ENCODE data around the gene LOC101059915.
"Not testable (repeated sequence)": the region's sequence is repeated elsewhere in the genome, so short reads cannot be mapped to it uniquely, and the experiment has no call there.

Gene LOC101059915

DNA sequence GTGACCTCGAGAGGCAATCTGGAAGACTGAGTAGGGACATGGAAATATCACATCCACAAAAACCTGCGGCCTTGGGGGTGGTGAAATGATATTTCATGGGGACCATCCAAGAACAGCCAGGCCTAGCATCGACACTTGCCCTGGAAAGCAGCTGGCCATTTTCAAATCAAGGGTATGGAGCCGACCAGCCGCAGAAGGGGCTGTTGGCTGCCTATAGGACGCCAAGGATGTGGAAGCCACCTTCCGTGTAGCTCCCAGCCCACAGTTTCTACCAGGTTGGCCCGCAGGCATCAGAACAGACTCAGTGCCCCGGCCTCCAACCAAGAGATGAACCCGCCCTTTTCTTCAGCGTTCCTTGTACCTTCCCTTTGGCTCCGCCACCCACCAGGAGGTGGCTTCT, 5.4 kb upstream of the LOC101059915 start:
- no peak overlapping the region for H3K9ac ChIP-seq (ENCODE audit: low read length)
- H4K20me1 ChIP-seq (ENCODE audit: low read depth, low read length) = no peaks in the 10 kb centered on the region
- H2AFZ ChIP-seq (ENCODE audit: low read depth, low read length, severe bottlenecking) = no peak overlapping the region
- no peak overlapping the region for H3K4me3 ChIP-seq (ENCODE audit: insufficient read depth, low read length, poor library complexity, severe bottlenecking)
- H3K9me3 ChIP-seq (ENCODE audit: insufficient read depth, low read length) = no peaks in the 10 kb centered on the region
- H3K9me2 ChIP-seq (replicated peaks; ENCODE audit: insufficient read depth, low read length) = no peaks in the 10 kb centered on the region
- H3F3A ChIP-seq (ENCODE audit: insufficient read depth) = no peaks in the 10 kb centered on the region
- H3K4me2 ChIP-seq (ENCODE audit: low read depth, low read length, poor library complexity, severe bottlenecking) = no peak overlapping the region
- H3K36me3 ChIP-seq (ENCODE audit: low read length) = no peaks in the 10 kb centered on the region
- H3K79me2 ChIP-seq (ENCODE audit: insufficient read depth, low read length) = no peaks in the 10 kb centered on the region
- no peaks in the 10 kb centered on the region for H3K27me3 ChIP-seq (ENCODE audit: low read length)
- no peak for TF ChIP-seq EZH2phosphoT487 (conservative IDR thresholded peaks at IDR 0.05; ENCODE audit: low read length)
- TF ChIP-seq, protein P1, sequence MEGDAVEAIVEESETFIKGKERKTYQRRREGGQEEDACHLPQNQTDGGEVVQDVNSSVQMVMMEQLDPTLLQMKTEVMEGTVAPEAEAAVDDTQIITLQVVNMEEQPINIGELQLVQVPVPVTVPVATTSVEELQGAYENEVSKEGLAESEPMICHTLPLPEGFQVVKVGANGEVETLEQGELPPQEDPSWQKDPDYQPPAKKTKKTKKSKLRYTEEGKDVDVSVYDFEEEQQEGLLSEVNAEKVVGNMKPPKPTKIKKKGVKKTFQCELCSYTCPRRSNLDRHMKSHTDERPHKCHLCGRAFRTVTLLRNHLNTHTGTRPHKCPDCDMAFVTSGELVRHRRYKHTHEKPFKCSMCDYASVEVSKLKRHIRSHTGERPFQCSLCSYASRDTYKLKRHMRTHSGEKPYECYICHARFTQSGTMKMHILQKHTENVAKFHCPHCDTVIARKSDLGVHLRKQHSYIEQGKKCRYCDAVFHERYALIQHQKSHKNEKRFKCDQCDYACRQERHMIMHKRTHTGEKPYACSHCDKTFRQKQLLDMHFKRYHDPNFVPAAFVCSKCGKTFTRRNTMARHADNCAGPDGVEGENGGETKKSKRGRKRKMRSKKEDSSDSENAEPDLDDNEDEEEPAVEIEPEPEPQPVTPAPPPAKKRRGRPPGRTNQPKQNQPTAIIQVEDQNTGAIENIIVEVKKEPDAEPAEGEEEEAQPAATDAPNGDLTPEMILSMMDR (IDR thresholded peaks at IDR 0.05; ENCODE audit: insufficient read depth, low read length, poor library complexity, severe bottlenecking) = no peak
- H3K27ac ChIP-seq (ENCODE audit: low read depth, low read length) = no peak overlapping the region

DNA sequence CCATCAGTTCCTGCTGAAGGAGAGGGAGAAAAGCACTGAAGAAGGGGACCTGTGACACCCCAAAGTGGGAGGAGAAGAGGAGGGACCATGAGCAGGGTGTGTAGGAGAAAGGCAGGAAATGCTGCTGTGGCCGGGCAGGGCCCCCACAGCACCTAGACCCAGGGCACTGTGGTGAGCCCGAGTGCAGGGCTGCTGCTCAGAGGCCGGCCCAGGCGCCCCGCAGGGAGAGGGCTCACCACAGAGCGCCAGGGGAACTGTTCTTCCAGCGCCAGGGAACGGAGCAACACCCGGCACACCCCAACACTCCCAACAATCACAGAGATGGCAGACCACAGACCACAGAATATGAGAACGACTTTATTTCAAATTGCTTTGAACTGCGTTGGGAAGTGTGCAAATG, 4.7 kb upstream of the LOC101059915 start:
- not testable (repeated sequence) for H3K36me3 ChIP-seq (ENCODE audit: low read length); H3K27ac ChIP-seq (ENCODE audit: low read depth, low read length); H4K20me1 ChIP-seq (ENCODE audit: low read depth, low read length); H3K9me3 ChIP-seq (ENCODE audit: insufficient read depth, low read length); H3K79me2 ChIP-seq (ENCODE audit: insufficient read depth, low read length); H2AFZ ChIP-seq (ENCODE audit: low read depth, low read length, severe bottlenecking); H3K4me2 ChIP-seq (ENCODE audit: low read depth, low read length, poor library complexity, severe bottlenecking); H3F3A ChIP-seq (ENCODE audit: insufficient read depth); H3K4me3 ChIP-seq (ENCODE audit: insufficient read depth, low read length, poor library complexity, severe bottlenecking); H3K9ac ChIP-seq (ENCODE audit: low read length); H3K9me2 ChIP-seq (replicated peaks; ENCODE audit: insufficient read depth, low read length); H3K27me3 ChIP-seq (ENCODE audit: low read length)

DNA sequence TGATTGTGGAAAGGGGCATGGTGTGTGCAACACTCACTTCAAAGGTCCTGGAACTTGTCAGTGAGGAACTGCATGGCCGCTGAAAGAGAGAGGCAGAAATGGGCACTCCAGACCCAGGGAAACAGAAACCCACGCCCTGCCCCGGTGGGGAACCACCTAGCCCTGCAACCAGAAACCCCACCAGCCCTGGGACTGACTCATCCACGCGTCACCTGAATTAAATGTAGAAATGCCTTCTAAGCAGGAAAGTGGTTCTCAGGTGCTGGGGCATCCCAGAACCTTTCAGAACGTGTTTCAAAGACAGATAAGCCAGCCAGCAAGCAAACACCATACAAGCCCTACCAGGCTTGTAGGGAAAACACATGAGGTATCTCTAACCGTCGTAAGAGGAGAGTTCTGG, 4.1 kb upstream of the LOC101059915 start:
- not testable (repeated sequence) for H3F3A ChIP-seq (ENCODE audit: insufficient read depth); H3K9me3 ChIP-seq (ENCODE audit: insufficient read depth, low read length); H3K79me2 ChIP-seq (ENCODE audit: insufficient read depth, low read length); H2AFZ ChIP-seq (ENCODE audit: low read depth, low read length, severe bottlenecking); H3K36me3 ChIP-seq (ENCODE audit: low read length); H3K9me2 ChIP-seq (replicated peaks; ENCODE audit: insufficient read depth, low read length); H3K4me3 ChIP-seq (ENCODE audit: insufficient read depth, low read length, poor library complexity, severe bottlenecking); H3K27ac ChIP-seq (ENCODE audit: low read depth, low read length); H3K4me2 ChIP-seq (ENCODE audit: low read depth, low read length, poor library complexity, severe bottlenecking); H4K20me1 ChIP-seq (ENCODE audit: low read depth, low read length); H3K9ac ChIP-seq (ENCODE audit: low read length); H3K27me3 ChIP-seq (ENCODE audit: low read length)

DNA sequence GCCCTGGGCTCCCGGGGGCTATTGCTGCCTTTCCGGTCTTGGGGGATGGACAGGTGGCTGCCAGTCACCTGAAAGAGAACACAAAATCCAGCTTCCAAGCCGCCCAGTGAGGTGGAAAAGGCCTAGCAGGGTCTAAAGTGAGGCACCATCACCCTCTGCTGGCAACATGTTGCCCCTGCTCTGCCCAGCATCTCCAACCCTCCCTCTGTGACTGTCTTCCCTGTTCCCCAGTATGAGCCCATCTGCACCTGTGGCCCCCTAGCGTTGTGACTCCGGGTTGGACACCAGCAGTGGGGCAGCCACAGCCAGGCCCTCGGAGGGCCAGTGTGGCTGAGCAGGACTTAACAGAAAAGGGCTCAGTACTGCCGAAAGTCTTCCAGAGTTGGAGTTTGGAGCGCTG, 3.1 kb upstream of the LOC101059915 start:
- not testable (repeated sequence) for H3K27me3 ChIP-seq (ENCODE audit: low read length); H3K79me2 ChIP-seq (ENCODE audit: insufficient read depth, low read length); H3K4me3 ChIP-seq (ENCODE audit: insufficient read depth, low read length, poor library complexity, severe bottlenecking); H3K4me2 ChIP-seq (ENCODE audit: low read depth, low read length, poor library complexity, severe bottlenecking); H3K9me2 ChIP-seq (replicated peaks; ENCODE audit: insufficient read depth, low read length); H4K20me1 ChIP-seq (ENCODE audit: low read depth, low read length); H3K9me3 ChIP-seq (ENCODE audit: insufficient read depth, low read length); H3K36me3 ChIP-seq (ENCODE audit: low read length); H3K9ac ChIP-seq (ENCODE audit: low read length); H3F3A ChIP-seq (ENCODE audit: insufficient read depth); H2AFZ ChIP-seq (ENCODE audit: low read depth, low read length, severe bottlenecking); H3K27ac ChIP-seq (ENCODE audit: low read depth, low read length)

DNA sequence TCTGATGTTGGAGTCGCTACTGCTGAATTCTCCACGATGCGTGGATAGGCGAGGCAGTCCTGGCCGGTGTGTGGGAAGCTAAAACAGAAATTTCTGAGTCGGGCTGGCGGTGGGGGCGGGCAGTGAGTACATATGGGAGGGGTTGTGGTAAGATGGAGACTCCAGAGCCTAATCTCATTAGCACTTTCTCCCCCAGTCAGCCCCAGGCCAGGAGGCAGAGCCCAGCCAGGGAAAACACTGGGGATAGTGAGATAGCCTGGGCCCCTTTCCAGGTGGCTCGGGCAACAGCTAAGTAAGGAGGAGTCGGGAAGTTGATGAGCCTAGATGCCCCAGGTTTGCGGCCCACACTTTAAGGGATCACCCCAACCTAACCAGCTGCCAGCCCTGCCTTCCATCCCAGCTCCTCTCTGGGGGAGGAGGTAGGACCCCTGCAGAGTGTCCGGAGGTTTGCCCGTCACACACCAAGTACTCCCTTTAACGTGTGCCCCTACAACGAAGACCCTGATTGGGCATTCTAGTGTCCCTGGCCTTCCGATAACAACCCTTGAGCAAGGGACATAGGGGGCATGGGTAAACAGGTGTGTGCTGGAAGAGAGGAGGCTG, 2.4 kb upstream of the LOC101059915 start:
- Histone ChIP-seq H3K4me2 (ENCODE audit: low read depth, low read length, poor library complexity, severe bottlenecking) (no peak overlapping the region), H3F3A (ENCODE audit: insufficient read depth) (no peaks in the 10 kb centered on the region), H3K36me3 (ENCODE audit: low read length) (no peaks in the 10 kb centered on the region), H3K27ac (ENCODE audit: low read depth, low read length) (no peak overlapping the region), H3K9me2 (replicated peaks; ENCODE audit: insufficient read depth, low read length) (no peaks in the 10 kb centered on the region), H3K79me2 (ENCODE audit: insufficient read depth, low read length) (no peaks in the 10 kb centered on the region), H3K9ac (ENCODE audit: low read length) (no peak overlapping the region), H3K4me3 (ENCODE audit: insufficient read depth, low read length, poor library complexity, severe bottlenecking) (no peak overlapping the region), H3K9me3 (ENCODE audit: insufficient read depth, low read length) (no peaks in the 10 kb centered on the region), H2AFZ (ENCODE audit: low read depth, low read length, severe bottlenecking) (no peak overlapping the region), H3K27me3 (ENCODE audit: low read length) (no peaks in the 10 kb centered on the region), H4K20me1 (ENCODE audit: low read depth, low read length) (no peaks in the 10 kb centered on the region)
- TF ChIP-seq, protein P1 (IDR thresholded peaks at IDR 0.05; ENCODE audit: insufficient read depth, low read length, poor library complexity, severe bottlenecking) = no peak
- no peak for TF ChIP-seq EZH2phosphoT487 (conservative IDR thresholded peaks at IDR 0.05; ENCODE audit: low read length)

Measured in SU-DHL-6 (cell line).